AG10803 (cell line): Measurements from ENCODE around the gene PECR.

ENCODE experiments used
- DNase-seq: peaks from one replicate; pipeline ENCODE4 v3.0.0; 2010; ENCODE audit warnings: low read depth
- H3K4me3 ChIP-seq: 2 replicates; pipeline ENCODE4 v1.5.1; 2011; ENCODE audit warnings: mild to moderate bottlenecking, low read length, control low read depth
- TF ChIP-seq, protein P1 (sequence below): conservative IDR thresholded peaks from 2 replicates; pipeline ENCODE4 v1.5.1; 2011; ENCODE audit warnings: mild to moderate bottlenecking, low read length, control low read depth, inconsistent platforms

PECR gene

DNA sequence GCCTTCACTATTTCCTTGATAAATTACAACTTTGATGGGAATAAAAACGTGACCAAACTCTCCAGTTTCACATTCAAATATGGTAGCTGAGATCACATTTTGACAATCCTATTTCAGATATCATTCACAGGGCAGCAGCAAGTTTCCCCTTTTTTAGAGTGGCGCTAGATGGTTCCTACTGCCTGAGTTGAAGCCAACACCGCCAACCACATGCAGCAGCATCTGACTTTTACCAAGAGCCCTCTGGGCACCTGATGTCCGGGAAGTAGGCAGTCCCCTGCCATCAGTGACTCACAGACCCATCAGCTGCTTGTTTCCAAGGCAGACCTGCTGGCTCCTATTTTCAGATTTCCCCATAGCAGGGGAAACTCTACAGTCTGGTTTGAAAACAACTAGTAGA, 64.2 kb downstream of the PECR start:
- H3K4me3 ChIP-seq = no peak overlapping the region
- DNase-seq = peak; percentile 25
- TF ChIP-seq, protein P1, sequence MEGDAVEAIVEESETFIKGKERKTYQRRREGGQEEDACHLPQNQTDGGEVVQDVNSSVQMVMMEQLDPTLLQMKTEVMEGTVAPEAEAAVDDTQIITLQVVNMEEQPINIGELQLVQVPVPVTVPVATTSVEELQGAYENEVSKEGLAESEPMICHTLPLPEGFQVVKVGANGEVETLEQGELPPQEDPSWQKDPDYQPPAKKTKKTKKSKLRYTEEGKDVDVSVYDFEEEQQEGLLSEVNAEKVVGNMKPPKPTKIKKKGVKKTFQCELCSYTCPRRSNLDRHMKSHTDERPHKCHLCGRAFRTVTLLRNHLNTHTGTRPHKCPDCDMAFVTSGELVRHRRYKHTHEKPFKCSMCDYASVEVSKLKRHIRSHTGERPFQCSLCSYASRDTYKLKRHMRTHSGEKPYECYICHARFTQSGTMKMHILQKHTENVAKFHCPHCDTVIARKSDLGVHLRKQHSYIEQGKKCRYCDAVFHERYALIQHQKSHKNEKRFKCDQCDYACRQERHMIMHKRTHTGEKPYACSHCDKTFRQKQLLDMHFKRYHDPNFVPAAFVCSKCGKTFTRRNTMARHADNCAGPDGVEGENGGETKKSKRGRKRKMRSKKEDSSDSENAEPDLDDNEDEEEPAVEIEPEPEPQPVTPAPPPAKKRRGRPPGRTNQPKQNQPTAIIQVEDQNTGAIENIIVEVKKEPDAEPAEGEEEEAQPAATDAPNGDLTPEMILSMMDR = no peak

DNA sequence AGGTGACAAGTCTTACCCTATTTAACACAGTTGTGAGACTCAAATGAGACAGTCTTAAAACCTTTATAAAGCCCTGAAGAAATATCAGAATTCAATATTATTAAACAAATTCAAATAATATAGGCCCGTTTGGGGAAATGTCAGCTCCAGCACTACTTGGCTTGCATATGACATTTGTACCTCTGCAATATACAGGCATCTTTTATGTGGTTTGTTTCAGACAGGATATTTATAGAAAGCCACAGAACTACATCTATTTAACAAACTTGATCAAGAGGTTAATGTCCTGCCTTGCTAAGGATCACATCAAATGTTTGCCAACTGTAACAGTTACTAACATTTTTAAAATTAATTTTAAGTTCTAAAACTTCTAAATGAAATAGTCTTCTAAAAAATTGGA, 65.0 kb downstream of the PECR start:
- no peak overlapping the region for H3K4me3 ChIP-seq
- DNase-seq = no peak

DNA sequence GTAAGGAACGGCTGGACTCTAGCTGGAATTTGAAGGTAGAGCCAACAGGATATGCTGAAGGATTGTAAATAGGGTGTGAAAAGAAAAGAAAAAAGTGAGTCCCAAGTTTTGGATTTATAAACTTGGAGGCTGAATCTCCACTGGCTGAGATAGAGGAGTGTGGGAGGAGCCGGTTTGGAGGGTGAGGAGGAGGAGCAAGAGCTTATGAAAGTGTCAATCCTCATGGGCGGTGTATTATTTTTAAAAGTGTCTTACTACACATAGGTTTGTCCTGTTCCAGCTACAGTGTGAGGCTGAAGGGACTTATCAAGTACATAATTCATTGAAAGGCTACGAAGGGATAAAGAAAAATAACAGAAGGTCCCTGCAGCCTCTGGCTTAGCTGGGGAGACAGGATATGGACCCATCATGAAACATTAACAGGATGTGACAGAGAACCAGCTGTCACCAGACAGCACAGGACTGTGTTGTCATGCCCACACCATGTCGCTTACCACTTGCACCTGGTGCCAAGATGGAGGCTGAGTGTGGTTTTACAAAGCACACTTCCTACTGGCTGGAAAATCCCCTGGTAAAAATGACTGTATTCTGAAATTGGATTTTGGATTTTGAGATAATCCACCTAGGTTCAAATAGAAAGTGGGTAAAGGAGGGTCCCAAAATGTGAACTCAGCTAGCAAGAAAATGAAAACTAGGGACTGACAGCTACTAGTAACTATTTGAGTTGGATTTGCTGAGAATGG, 65.7 kb downstream of the PECR start:
- H3K4me3 ChIP-seq = no peak overlapping the region
- DNase-seq = no peak
- TF ChIP-seq, protein P1 = no peak

More for the DNA sequence above, 65.0 kb downstream of the PECR start:
- TF ChIP-seq, protein P1 = no peak

DNA sequence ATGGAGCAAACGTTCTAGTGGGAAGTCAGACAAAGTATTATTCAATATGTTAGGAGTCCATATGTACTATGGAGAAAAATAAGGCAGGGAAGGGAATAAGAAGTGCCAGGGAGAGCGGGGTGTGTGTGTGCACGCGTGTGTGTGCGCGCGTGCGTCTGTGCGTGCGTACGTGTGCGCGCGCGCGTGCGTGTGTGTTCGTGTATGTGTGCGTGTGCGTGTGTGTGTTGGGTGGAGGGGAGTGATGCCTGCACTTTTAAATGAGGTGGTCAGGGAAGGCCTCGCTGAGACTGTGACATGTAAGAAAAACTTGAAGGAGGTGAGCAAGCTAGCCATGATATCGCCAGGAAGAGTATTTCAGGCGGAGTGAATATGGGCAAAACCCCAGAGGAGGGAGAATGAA, 66.6 kb downstream of the PECR start:
- TF ChIP-seq, protein P1 = no peak

DNA sequence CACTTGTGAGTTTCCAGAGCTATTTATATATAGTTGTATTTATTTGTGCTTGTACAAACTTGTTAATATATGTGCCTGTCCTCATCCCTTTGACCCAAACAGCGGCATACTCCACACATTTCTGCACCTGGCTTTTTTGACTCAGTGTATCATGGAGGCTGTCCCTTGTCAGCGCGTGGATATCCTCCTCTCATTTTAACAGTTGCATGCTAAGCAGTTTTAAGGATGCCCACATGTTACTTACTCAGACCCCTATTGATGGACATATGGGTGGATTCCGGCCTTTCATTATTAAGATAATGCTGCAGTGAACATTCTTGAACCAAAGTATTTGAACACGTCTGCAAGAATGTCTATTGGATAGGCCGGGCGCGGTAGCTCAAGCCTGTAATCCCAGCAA, 67.6 kb downstream of the PECR start:
- DNase-seq = no peak
- no peak overlapping the region for H3K4me3 ChIP-seq
- TF ChIP-seq, protein P1 = no peak

More for the DNA sequence above, 66.6 kb downstream of the PECR start:
- no peak overlapping the region for H3K4me3 ChIP-seq
- DNase-seq = no peak

DNA sequence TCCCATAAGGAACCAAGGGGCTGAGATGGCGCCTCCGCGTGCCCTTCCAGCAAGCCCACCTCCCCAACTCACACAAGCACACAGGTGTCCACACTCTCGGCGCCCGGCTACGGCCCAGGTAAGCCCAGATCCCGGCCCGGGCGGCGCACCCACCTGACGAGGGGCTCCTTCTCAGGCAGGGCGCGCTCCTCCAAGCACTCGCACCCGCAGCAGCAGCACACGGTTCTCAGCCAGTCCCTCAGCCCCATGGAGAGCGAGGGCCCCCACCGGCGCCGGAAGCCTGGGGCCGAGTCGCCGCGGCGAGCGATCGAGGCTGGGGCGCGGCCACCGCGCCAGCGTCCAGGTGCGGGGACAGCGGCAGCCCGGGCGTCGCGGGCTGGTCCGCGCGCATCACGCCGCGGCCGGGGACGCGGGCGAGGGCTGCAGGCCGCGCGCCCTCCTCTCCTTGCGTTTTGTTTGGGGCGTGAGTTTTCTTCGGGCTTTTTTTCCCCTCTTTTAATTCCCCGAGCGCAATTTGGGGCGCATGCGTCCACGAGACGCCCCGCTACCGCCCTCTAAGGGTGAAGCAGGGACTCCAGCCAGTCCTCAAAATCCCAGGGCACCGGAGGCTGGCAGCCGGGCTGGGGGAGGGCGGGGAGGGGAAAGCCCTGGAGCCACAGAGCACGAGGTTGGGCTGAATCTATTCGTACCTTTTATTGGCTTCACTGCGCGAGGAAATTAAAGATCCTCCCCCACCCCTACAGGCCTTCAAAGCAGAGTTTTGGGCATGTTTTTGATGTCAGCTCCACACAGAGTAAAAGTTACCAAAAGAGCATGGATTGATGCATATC, 68.3 kb downstream of the PECR start, which contains the start of gene MREG:
TSS of gene MREG (minus strand) at position 472 of the 830 bp plus-strand sequence. CDS start at position 248, 224 bp downstream.
- peak within 1 kb of the TSS; percentile 70 for H3K4me3 ChIP-seq
- DNase-seq = peak; percentile 56
- TF ChIP-seq, protein P1 = peak; percentile 70

DNA sequence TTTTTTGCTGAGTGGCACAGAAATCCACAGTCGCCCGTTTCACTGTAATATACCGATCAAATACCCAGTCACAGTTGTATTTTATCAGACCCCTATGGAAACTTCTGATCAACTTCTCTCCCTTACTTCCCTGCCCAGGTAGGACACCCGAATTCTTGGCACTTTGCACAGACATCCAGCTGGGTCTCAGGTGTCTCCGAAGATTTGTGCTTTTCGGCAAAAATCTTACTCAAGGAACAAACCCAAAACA, 68.9 kb downstream of the PECR start:
- no peak for DNase-seq
- peak overlapping the region; percentile 70 for H3K4me3 ChIP-seq
- TF ChIP-seq, protein P1 = no peak
